ENCODE results near the gene NPIPA2. TPM values are rescaled to one million over a fixed set of nuclear protein-coding genes. Genes with fewer than 3 reads are reported as not detected.
"Not testable (repeated sequence)": the region's sequence is repeated elsewhere in the genome, so short reads cannot be mapped to it uniquely, and the experiment has no call there.

The NPIPA2 gene
- polyA plus RNA-seq, 1 experiment = 0.80 TPM

DNA sequence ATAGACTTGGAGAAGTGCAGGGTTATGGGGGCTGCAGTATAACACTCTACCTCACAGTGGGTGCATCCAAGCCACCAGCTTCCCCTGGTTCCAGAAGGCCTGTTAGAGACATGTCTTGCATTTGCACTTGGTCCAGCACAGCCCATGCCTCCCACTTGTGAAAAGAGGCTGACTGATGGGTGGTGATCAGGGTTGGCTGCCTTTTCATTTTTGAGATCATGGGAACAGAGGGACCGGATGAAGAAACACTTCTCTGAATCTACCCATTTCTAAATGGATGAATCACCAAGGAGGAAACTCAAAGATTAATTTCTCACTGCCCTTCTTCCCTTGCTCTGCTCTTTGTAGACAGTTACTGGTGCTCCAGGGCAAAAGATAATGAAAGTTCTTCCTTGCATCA, 43.8 kb downstream of the NPIPA2 start:
- POLR2A ChIA-PET; CTCF ChIA-PET; H3K36me3 ChIP-seq (ENCODE audit: control insufficient read depth, insufficient read depth, low read length); DNase-seq (ENCODE audit: low read depth); H3K27me3 ChIP-seq (ENCODE audit: control insufficient read depth, insufficient read depth, low read length); H3K4me3 ChIP-seq (ENCODE audit: low read depth, low read length): not testable (repeated sequence)

DNA sequence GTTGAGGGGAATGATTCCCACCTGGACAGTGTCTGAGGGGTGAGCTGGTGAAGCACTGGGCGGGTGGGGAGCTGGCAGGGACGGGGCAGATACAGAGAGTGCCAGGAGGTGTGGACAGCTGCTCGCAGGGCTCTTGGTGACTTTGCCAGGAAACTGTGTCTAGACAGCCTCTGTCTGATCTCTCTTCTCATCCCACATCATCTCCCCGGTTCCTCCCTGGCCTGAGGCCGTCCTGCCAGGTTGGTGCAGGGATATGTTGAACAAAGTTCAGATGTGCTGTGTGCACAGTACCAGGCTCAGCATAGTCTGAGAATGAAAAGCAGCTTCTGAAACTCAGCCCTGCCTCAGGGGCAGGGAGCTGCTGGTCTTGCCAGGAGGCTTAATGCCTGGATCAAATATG, 47.2 kb downstream of the NPIPA2 start:
- not testable (repeated sequence) for DNase-seq (ENCODE audit: low read depth)

DNA sequence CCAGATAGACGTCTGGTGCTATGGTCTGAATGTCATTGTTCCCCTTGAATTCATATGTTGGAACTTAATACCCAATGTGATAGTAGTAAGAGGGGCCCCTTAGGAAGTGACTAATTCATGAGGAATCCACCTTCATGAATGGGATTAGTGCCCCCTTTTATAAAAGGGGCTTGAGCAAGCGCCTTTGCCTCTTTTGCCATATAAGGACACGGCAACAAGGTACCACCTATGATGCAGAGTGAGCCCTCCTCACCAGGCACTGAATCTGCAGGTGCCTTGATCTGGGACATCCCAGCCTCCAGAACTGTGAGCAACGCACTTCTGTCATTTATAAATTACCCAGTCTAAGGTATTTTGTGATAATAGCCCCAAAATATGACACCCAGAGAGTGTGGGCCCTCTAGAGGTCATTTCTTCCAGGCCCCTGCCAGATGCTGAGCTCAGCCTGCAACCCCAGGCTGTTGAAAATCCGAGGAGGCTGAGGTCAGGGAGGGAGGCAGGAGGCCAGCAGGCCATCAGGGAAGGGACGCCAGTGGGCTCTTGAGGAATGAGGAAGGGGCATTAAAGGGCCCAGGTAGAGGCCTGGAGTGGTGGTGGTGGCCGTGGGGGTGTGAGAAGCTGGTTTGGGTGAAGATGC, 48.1 kb downstream of the NPIPA2 start:
- H3K36me3 ChIP-seq (ENCODE audit: control insufficient read depth, insufficient read depth, low read length); CTCF ChIA-PET; H3K4me3 ChIP-seq (ENCODE audit: low read depth, low read length); DNase-seq (ENCODE audit: low read depth); H3K27me3 ChIP-seq (ENCODE audit: control insufficient read depth, insufficient read depth, low read length); POLR2A ChIA-PET: not testable (repeated sequence)

More for the DNA sequence above, 47.2 kb downstream of the NPIPA2 start:
- POLR2A ChIA-PET; H3K36me3 ChIP-seq (ENCODE audit: control insufficient read depth, insufficient read depth, low read length); CTCF ChIA-PET; H3K27me3 ChIP-seq (ENCODE audit: control insufficient read depth, insufficient read depth, low read length); H3K4me3 ChIP-seq (ENCODE audit: low read depth, low read length): not testable (repeated sequence)

GRCh38 chr16:14792914-14793313, 50.6 kb downstream of the NPIPA2 start:
- H3K4me3 ChIP-seq (ENCODE audit: low read depth, low read length); H3K27me3 ChIP-seq (ENCODE audit: control insufficient read depth, insufficient read depth, low read length); POLR2A ChIA-PET; DNase-seq (ENCODE audit: low read depth); H3K36me3 ChIP-seq (ENCODE audit: control insufficient read depth, insufficient read depth, low read length); CTCF ChIA-PET: not testable (repeated sequence)

DNA sequence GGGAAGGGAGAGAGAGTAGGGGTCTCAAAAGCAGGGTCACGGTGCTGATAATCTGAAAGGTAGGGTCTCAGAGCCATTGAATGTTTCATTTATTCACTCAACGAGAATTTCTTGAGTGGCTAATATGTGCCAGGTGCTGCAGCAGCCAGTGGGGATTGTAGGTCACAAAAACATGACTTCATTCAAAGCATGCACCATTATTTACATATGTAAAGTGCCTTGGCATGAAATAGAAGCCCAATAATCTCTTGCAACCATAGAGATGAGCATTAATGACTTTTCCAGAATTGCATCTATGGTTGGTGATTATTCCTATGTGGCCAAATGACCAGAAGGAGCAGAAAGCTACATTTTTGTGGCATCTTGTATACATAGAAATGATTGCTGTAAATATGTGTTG, 55.2 kb downstream of the NPIPA2 start:
- DNase-seq (ENCODE audit: low read depth); POLR2A ChIA-PET; CTCF ChIA-PET; H3K4me3 ChIP-seq (ENCODE audit: low read depth, low read length); H3K36me3 ChIP-seq (ENCODE audit: control insufficient read depth, insufficient read depth, low read length); H3K27me3 ChIP-seq (ENCODE audit: control insufficient read depth, insufficient read depth, low read length): not testable (repeated sequence)

GRCh38 chr16:14803577-14803976, 61.2 kb downstream of the NPIPA2 start:
- POLR2A ChIA-PET; H3K27me3 ChIP-seq (ENCODE audit: control insufficient read depth, insufficient read depth, low read length); CTCF ChIA-PET: not testable (repeated sequence)

GRCh38 chr16:14807184-14807678, 64.9 kb downstream of the NPIPA2 start:
- DNase-seq (ENCODE audit: low read depth); CTCF ChIA-PET; POLR2A ChIA-PET: not testable (repeated sequence)

More at GRCh38 chr16:14803577-14803976, 61.2 kb downstream of the NPIPA2 start:
- not testable (repeated sequence) for H3K4me3 ChIP-seq (ENCODE audit: low read depth, low read length); DNase-seq (ENCODE audit: low read depth); H3K36me3 ChIP-seq (ENCODE audit: control insufficient read depth, insufficient read depth, low read length)

DNA sequence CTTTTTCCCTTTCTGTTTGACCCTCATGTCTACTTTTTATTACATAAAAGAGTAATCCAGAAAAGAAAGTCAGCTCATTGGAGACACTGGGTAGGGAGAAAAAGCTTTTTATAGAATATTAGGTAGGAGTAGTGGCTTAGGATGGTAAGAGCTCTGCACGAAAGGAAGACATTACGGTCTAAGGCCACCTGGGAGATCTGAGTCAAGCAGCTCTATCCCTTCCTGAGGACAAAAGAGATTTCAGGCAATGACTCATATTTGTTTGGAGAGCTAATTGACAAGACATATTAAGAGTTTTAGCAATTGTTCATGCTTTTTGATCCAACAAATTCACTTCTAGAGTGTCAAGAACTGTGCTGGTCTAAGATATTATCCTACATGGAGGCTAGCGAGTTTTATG, 71.6 kb downstream of the NPIPA2 start:
- H3K4me3 ChIP-seq (ENCODE audit: low read depth, low read length); CTCF ChIA-PET; H3K36me3 ChIP-seq (ENCODE audit: control insufficient read depth, insufficient read depth, low read length); DNase-seq (ENCODE audit: low read depth); H3K27me3 ChIP-seq (ENCODE audit: control insufficient read depth, insufficient read depth, low read length); POLR2A ChIA-PET: not testable (repeated sequence)

More at GRCh38 chr16:14807184-14807678, 64.9 kb downstream of the NPIPA2 start:
- H3K27me3 ChIP-seq (ENCODE audit: control insufficient read depth, insufficient read depth, low read length); H3K4me3 ChIP-seq (ENCODE audit: low read depth, low read length); H3K36me3 ChIP-seq (ENCODE audit: control insufficient read depth, insufficient read depth, low read length): not testable (repeated sequence)

Other genes with a start within 250 kb of the NPIPA2 start
- 18.5 and 31.9 TPM in 2 replicates for gene PARN, start 112.3 kb upstream of the NPIPA2 start, polyA plus RNA-seq (2011; rRNA removed)
- gene BFAR, start 109.6 kb upstream of the NPIPA2 start, polyA plus RNA-seq (2011; rRNA removed) = 77.1 and 93.5 TPM in 2 replicates
- gene PLA2G10, start 48.2 kb upstream of the NPIPA2 start, polyA plus RNA-seq (2011; rRNA removed) = not detected in 2 replicates
- 1.7 and 4.4 TPM in 2 replicates for gene NPIPA3, start 39.1 kb upstream of the NPIPA2 start, polyA plus RNA-seq (2011; rRNA removed)
- gene NOMO1, start 91.2 kb downstream of the NPIPA2 start, polyA plus RNA-seq (2011; rRNA removed) = 139 and 156 TPM in 2 replicates
- 77.0 and 83.3 TPM in 2 replicates for gene NPIPA1, start 194.9 kb downstream of the NPIPA2 start, polyA plus RNA-seq (2011; rRNA removed)
- gene PDXDC1, start 232.5 kb downstream of the NPIPA2 start, polyA plus RNA-seq (2011; rRNA removed) = 68.6 and 82.2 TPM in 2 replicates

Data from BJ (cell line).